ENCODE data around the gene OTOA. TPM values are rescaled to one million over a fixed set of nuclear protein-coding genes. Genes with fewer than 3 reads are reported as not detected.

The OTOA gene
- total and polyA plus RNA-seq, 2 of the 13 experiments (the other 11 are each of a cell fraction or from before 2014, with no cell fraction given), result 0.05 to 0.15 TPM

DNA sequence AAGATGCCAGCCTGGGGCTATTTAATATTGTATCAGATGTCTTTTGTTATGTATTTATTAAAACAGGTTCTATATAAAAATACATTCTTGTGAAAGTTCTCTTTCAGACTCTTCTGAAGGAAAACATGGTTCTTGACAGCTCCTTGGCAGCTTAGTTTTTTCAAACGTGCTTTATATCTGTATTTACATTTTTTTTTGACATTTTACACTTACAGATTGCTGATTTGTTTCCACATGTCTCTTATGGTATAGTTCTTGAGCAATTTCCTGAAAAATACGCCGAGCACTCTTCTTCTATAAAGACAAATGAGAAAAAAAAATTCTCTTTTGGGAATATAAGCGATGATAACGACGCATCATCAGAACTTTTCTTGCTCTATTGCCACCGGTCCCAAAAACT, 20.9 kb upstream of the OTOA start:
- in situ Hi-C loops (cut with HindIII; ENCODE audit: extremely low pct_ligation_motif_present, low pct_unique_long_range_greater_than_20kb), result no loop called here
- intact Hi-C loops (cut with micrococcal nuclease; ENCODE audit: unreplicated experiment), result no loop called here
- Histone ChIP-seq H3K9ac (ENCODE audit: insufficient read depth, low read depth, low read length) (no peak overlapping the region), H3K4me1 (ENCODE audit: insufficient read depth, low read length) (peaks cover 34% of the 10 kb centered on the region), H3K4me3 (replicated peaks in 1 of 3; ENCODE audit: insufficient read depth in 1 of 3, low read depth in 2 of 3, low read length in 3 of 3) (no peak overlapping the region), H3K9me3 (ENCODE audit: low read length) (no peaks in the 10 kb centered on the region), H3K27me3 (ENCODE audit: control insufficient read depth in 1 of 2, insufficient read depth in 2 of 2, low read length in 2 of 2) (no peaks in the 10 kb centered on the region), H3K36me3 (replicated peaks in 1 of 2; ENCODE audit: control insufficient read depth in 1 of 2, insufficient read depth in 2 of 2, low read length in 2 of 2) (peaks cover 2 to 9% of the 10 kb centered on the region in 2 experiments; a peak in 3 of 5 replicates), H3K79me2 (ENCODE audit: insufficient read depth, low read length) (no peaks in the 10 kb centered on the region), H3K27ac (ENCODE audit: extremely low read length, insufficient read depth, low read length) (no peak overlapping the region), H4K20me1 (ENCODE audit: insufficient read depth, low read length) (peaks cover 12% of the 10 kb centered on the region), H2AFZ (ENCODE audit: low read length) (no peak overlapping the region), H3K4me2 (ENCODE audit: low read depth, low read length) (no peak overlapping the region)
- TF ChIP-seq ZNF780A (CRISPR knock-in tag; IDR thresholded peaks at IDR 0.05), result no peak
- no peak for TF ChIP-seq CREM (IDR thresholded peaks at IDR 0.05)
- TF ChIP-seq CREM (CRISPR knock-in tag; IDR thresholded peaks at IDR 0.05), result no peak
- no peak for TF ChIP-seq MNT (IDR thresholded peaks at IDR 0.05)
- no peak for TF ChIP-seq ZNF430 (CRISPR knock-in tag; IDR thresholded peaks at IDR 0.05)
- no peak for TF ChIP-seq ZNF281 (CRISPR knock-in tag; IDR thresholded peaks at IDR 0.05; ENCODE audit: borderline replicate concordance)
- TF ChIP-seq USF2 (IDR thresholded peaks at IDR 0.05; ENCODE audit: low read depth, low read length), result no peak
- TF ChIP-seq USF2 (CRISPR knock-in tag; IDR thresholded peaks at IDR 0.05; ENCODE audit: borderline replicate concordance), result no peak
- no peak for TF ChIP-seq ADNP (CRISPR knock-in tag; IDR thresholded peaks at IDR 0.05)
- TF ChIP-seq, protein P1, sequence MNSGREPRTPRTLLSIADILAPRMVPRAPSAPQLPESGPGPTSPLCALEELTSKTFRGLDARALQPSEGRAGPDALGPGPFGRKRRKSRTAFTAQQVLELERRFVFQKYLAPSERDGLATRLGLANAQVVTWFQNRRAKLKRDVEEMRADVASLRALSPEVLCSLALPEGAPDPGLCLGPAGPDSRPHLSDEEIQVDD (CRISPR knock-in tag; IDR thresholded peaks at IDR 0.05; ENCODE audit: borderline replicate concordance), result no peak
- TF ChIP-seq, protein P2, sequence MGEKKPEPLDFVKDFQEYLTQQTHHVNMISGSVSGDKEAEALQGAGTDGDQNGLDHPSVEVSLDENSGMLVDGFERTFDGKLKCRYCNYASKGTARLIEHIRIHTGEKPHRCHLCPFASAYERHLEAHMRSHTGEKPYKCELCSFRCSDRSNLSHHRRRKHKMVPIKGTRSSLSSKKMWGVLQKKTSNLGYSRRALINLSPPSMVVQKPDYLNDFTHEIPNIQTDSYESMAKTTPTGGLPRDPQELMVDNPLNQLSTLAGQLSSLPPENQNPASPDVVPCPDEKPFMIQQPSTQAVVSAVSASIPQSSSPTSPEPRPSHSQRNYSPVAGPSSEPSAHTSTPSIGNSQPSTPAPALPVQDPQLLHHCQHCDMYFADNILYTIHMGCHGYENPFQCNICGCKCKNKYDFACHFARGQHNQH (CRISPR knock-in tag; IDR thresholded peaks at IDR 0.05), result no peak
- TF ChIP-seq ATRX (CRISPR knock-in tag; IDR thresholded peaks at IDR 0.05; ENCODE audit: borderline replicate concordance), result no peak
- TF ChIP-seq GATAD1 (CRISPR knock-in tag; IDR thresholded peaks at IDR 0.05), result no peak
- TF ChIP-seq ZNF615 (CRISPR knock-in tag; IDR thresholded peaks at IDR 0.05; ENCODE audit: borderline replicate concordance), result no peak
- ATAC-seq (no peak), DNase-seq (ENCODE audit: low spot score) (no peak), FAIRE-seq (no peak)
- WGBS (ENCODE audit: low lambda C conversion rate), result 95% methylated on average over 7 of the region's 7 CpGs
- ChIA-PET POLR2A (no interaction called here), CTCF (ENCODE audit: low intra/inter-chr PET ratio, low total read pairs) (interaction anchor here (1.3 kb wide), 1 partner anchor 59 kb away, joined by 4 read pairs; no protein-coding TSS in a partner anchor)
- no TSS peak for BruUV-seq (replicated peaks)
